K562 (cell line): Measurements from ENCODE around the gene HOXA13. TPM values are rescaled to one million over a fixed set of nuclear protein-coding genes. Genes with fewer than 3 reads are reported as not detected.

Experiments used
- BCOR ChIP-seq: fragments of 450-650 bp; IDR thresholded peaks from 2 replicates; pipeline ENCODE4 v1.6.1; 2016
- KDM5B ChIP-seq: fragments of 200-600 bp; sonication (generic); IDR thresholded peaks from 2 replicates; pipeline ENCODE4 v1.6.1; 2012; ENCODE audit warnings: low read depth, mild to moderate bottlenecking, moderate library complexity, low read length, control low read depth, inconsistent platforms; ENCODE audit not compliant: insufficient replicate concordance
- MCM5 ChIP-seq: fragments of 450-650 bp; IDR thresholded peaks from 2 replicates; pipeline ENCODE4 v1.6.1; 2016; ENCODE audit warnings: low read depth
- NONO ChIP-seq, 2 experiments: fragments of 200-400 bp in 1 of 2; fragments of 450-650 bp in 1 of 2; formaldehyde crosslinking in 1 of 2; IDR thresholded peaks; 2 replicates each; pipeline ENCODE4 v1.6.1; 2017; ENCODE audit warnings: low read depth in 2 of 2, mild to moderate bottlenecking in 2 of 2, moderate library complexity in 2 of 2, low read length in 1 of 2
- TFAM ChIP-seq: fragments of 250-450 bp; sonication (Bioruptor Pico); conservative IDR thresholded peaks from 2 replicates; pipeline ENCODE4 v1.5.0; 2021; ENCODE audit warnings: mild to moderate bottlenecking, moderate library complexity
- TSC22D4 ChIP-seq: fragments of 450-650 bp; IDR thresholded peaks from 2 replicates; pipeline ENCODE4 v1.6.1; 2016; ENCODE audit warnings: missing genetic modification characterization, missing biosample characterization, control low read depth
- ZNF561 ChIP-seq: fragments of 450-650 bp; formaldehyde crosslinking; conservative IDR thresholded peaks from 2 replicates; pipeline ENCODE4 v1.4.0; 2020; ENCODE audit warnings: mild to moderate bottlenecking, moderate library complexity
- ZNF586 ChIP-seq: fragments of 450-650 bp; formaldehyde crosslinking; conservative IDR thresholded peaks from 2 replicates; pipeline ENCODE4 v1.4.0; 2020; ENCODE audit warnings: mild to moderate bottlenecking, moderate library complexity
- ZNF76 ChIP-seq: fragments of 250-450 bp; sonication (Bioruptor Pico); IDR thresholded peaks from 2 replicates; pipeline ENCODE4 v1.4.0; 2020; ENCODE audit warnings: mild to moderate bottlenecking, moderate library complexity, borderline replicate concordance
- polyA plus RNA-seq, 8 experiments: library from polyadenylated mRNA; depleted of rRNA in 4 of 8; stranded (reverse) in 5 of 8; unstranded in 3 of 8; fragments of >200 nt; fragmentation: Nextera tagmentation in 2 of 8; fragmentation: Illumina TruSeq in 1 of 8; extraction: Ambion mirVana in 2 of 8; extraction: Trizol in 1 of 8; gene quantifications; 2 replicates each; pipeline versions ENCODE4 v1.2.1 to v1.2.3, GENCODE V29; 2011 to 2014; ENCODE audit warnings: inconsistent platforms in 1 of 8, missing spikeins in 1 of 8
- total RNA-seq, 7 experiments: library from RNA; depleted of rRNA in 6 of 7; stranded (reverse); fragments of >200 nt in 6 of 7; fragmentation: Illumina TruSeq in 2 of 7; extraction: Trizol in 2 of 7; gene quantifications; 2 replicates each; pipeline versions ENCODE4 v1.2.1 to v1.2.3, GENCODE V29; 2011 to 2021; ENCODE audit warnings: low replicate concordance in 1 of 7
- TF ChIP-seq, protein P1 (sequence below): IDR thresholded peaks from 2 replicates; pipeline ENCODE4 v1.6.1; 2011; ENCODE audit warnings: borderline replicate concordance, low read depth, mild to moderate bottlenecking, moderate library complexity, low read length; ENCODE audit not compliant: insufficient read depth, poor library complexity, severe bottlenecking

The HOXA13 gene
- total and polyA plus RNA-seq, 9 of the 15 experiments (the other 6 are each of a cell fraction or from before 2014, with no cell fraction given) = not detected

DNA sequence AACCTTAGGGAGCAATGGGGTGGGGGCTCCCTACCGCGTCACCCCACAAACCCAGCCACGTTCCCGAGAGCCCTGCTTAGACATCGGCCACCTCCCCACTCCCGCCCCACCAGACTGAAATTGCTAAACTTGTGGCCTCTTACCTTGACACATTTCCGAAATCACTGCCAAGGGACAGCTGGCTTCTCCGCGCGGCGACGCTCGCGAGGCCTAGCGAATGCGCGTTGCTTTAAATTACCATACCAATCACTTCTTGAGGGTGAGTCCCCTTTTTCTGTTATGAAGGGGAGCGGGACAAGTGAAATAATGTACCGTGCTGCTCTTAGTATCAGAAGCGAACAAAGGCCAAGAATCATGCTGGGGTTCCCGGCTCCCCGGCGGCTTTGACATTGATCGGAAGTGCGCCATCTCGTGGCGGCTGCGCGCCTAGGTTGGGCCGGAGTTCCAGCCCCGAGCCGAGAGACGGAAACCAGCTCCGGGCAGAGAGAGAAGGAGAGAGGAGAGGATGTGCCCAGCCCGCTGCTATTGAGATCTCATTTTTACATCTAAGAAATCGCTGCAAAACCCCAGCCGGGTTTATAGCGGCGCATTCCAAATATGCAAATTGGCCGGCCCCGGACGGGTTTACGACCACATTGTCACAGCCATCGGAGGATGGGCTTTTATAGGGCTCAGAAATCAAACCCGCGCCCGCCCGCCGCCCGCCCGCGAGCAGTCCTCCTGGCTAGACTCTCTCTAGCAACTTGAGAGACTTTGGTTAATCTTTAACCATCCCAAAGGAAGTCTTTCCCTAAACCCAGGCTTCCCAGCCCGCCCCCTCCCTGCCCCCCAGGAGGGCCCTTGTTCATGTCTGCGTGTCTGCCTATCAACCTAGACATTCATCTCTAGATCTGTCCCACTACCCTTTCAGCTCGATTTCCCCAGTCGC, 20.1 kb downstream of the HOXA13 start (continued):
- TF ChIP-seq, protein P1, sequence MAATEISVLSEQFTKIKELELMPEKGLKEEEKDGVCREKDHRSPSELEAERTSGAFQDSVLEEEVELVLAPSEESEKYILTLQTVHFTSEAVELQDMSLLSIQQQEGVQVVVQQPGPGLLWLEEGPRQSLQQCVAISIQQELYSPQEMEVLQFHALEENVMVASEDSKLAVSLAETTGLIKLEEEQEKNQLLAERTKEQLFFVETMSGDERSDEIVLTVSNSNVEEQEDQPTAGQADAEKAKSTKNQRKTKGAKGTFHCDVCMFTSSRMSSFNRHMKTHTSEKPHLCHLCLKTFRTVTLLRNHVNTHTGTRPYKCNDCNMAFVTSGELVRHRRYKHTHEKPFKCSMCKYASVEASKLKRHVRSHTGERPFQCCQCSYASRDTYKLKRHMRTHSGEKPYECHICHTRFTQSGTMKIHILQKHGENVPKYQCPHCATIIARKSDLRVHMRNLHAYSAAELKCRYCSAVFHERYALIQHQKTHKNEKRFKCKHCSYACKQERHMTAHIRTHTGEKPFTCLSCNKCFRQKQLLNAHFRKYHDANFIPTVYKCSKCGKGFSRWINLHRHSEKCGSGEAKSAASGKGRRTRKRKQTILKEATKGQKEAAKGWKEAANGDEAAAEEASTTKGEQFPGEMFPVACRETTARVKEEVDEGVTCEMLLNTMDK = peak; percentile 77
- TF ChIP-seq TSC22D4 (no peak), BCOR (no peak), ZNF586 (no peak), ZNF561 (CRISPR knock-in tag) (no peak), KDM5B (no peak), ZNF76 (CRISPR knock-in tag) (no peak), TFAM (CRISPR knock-in tag) (no peak), MCM5 (no peak), NONO (IDR thresholded peaks at IDR 0.05; ENCODE audit: low read depth in 2 of 2, low read length in 1 of 2) (no peak)
